Endothelial cell (in vitro differentiated cells): Measurements from ENCODE around the gene TMEM183A. TPM values are rescaled to one million over a fixed set of nuclear protein-coding genes. Genes with fewer than 3 reads are reported as not detected.

Experiments
- DNase-seq: peaks from one replicate; pipeline ENCODE4 v3.0.0; 2021; ENCODE audit warnings: low spot score
- H3K27ac Mint-ChIP-seq: one replicate; pipeline ENCODE4 v1.8.0; 2021; ENCODE audit warnings: mixed read lengths, inconsistent platforms; ENCODE audit not compliant: unreplicated experiment
- H3K27me3 Mint-ChIP-seq: one replicate; pipeline ENCODE4 v1.8.0; 2021; ENCODE audit warnings: mild to moderate bottlenecking, moderate library complexity, mixed read lengths, inconsistent platforms; ENCODE audit not compliant: unreplicated experiment
- H3K36me3 Mint-ChIP-seq: one replicate; pipeline ENCODE4 v1.8.0; 2021; ENCODE audit warnings: mild to moderate bottlenecking, low read depth, mixed read lengths, inconsistent platforms; ENCODE audit not compliant: unreplicated experiment
- H3K4me1 Mint-ChIP-seq: one replicate; pipeline ENCODE4 v1.8.0; 2021; ENCODE audit warnings: mild to moderate bottlenecking, mixed read lengths, inconsistent platforms; ENCODE audit not compliant: unreplicated experiment
- H3K4me3 Mint-ChIP-seq: one replicate; pipeline ENCODE4 v1.8.0; 2021; ENCODE audit warnings: mild to moderate bottlenecking, mixed read lengths, inconsistent platforms; ENCODE audit not compliant: unreplicated experiment
- H3K9me3 Mint-ChIP-seq: one replicate; pipeline ENCODE4 v1.8.0; 2021; ENCODE audit warnings: mixed read lengths, inconsistent platforms; ENCODE audit not compliant: unreplicated experiment
- CTCF ChIP-seq: fragments of 200-600 bp; sonication (generic); IDR thresholded peaks from one replicate; pipeline ENCODE4 v1.5.0; 2021; ENCODE audit warnings: antibody characterized with exemption; ENCODE audit not compliant: unreplicated experiment
- total RNA-seq: library from RNA; stranded (reverse); fragmentation: NEBNext Ultra II Directional; extraction: Animal tissue kit (Norgen Biotek cat#: 25700); gene quantifications from one replicate; pipeline ENCODE4 v1.2.1, GENCODE V29; 2021; ENCODE audit not compliant: unreplicated experiment

Gene TMEM183A
- total RNA-seq, 1 donor from 2014 or later = 65.5 TPM

- Mint-ChIP-seq H3K4me3 (peak overlapping the region; percentile 97), H3K9me3 (no peaks in the 10 kb centered on the region), H3K4me1 (peaks cover 30% of the 10 kb centered on the region), H3K36me3 (peaks cover 10% of the 10 kb centered on the region), H3K27me3 (peaks cover 5% of the 10 kb centered on the region), H3K27ac (peak overlapping the region; percentile 94)
- TF ChIP-seq CTCF = no peak
- peak; percentile 18 for DNase-seq
These were observed 39.4 kb upstream of the TMEM183A start for GRCh38 chr1:202967684-202968281.

- DNase-seq = no peak
- Mint-ChIP-seq H3K36me3 (peaks cover 10% of the 10 kb centered on the region), H3K9me3 (no peaks in the 10 kb centered on the region), H3K27ac (peak overlapping the region; percentile 30), H3K4me3 (peak overlapping the region; percentile 59), H3K27me3 (peaks cover 5% of the 10 kb centered on the region), H3K4me1 (peaks cover 30% of the 10 kb centered on the region)
- TF ChIP-seq CTCF = no peak
These were observed 38.8 kb upstream of the TMEM183A start for GRCh38 chr1:202968351-202968750.

- no peak for TF ChIP-seq CTCF
- H3K27ac Mint-ChIP-seq = peak overlapping the region; percentile 53
- peak; percentile 55 for DNase-seq
- H3K9me3 Mint-ChIP-seq = no peaks in the 10 kb centered on the region
- H3K36me3 Mint-ChIP-seq = peaks cover 7% of the 10 kb centered on the region
- peaks cover 30% of the 10 kb centered on the region for H3K4me1 Mint-ChIP-seq
- H3K27me3 Mint-ChIP-seq = peaks cover 5% of the 10 kb centered on the region
- peak overlapping the region; percentile 59 for H3K4me3 Mint-ChIP-seq
These were observed 38.3 kb upstream of the TMEM183A start for GRCh38 chr1:202968895-202969295.

- H3K36me3 Mint-ChIP-seq = no peaks in the 10 kb centered on the region
- no peak overlapping the region for H3K4me3 Mint-ChIP-seq
- peaks cover 19% of the 10 kb centered on the region for H3K4me1 Mint-ChIP-seq
- DNase-seq = no peak
- no peaks in the 10 kb centered on the region for H3K9me3 Mint-ChIP-seq
- peaks cover 5% of the 10 kb centered on the region for H3K27me3 Mint-ChIP-seq
- no peak for TF ChIP-seq CTCF
- H3K27ac Mint-ChIP-seq = no peak overlapping the region
These were observed 35.1 kb upstream of the TMEM183A start for GRCh38 chr1:202972046-202972445.

- TF ChIP-seq CTCF = no peak
- Mint-ChIP-seq H3K27me3 (no peaks in the 10 kb centered on the region), H3K4me3 (no peak overlapping the region), H3K9me3 (no peaks in the 10 kb centered on the region), H3K4me1 (no peaks in the 10 kb centered on the region), H3K36me3 (no peaks in the 10 kb centered on the region), H3K27ac (no peak overlapping the region)
- DNase-seq = no peak
These were observed 32.3 kb upstream of the TMEM183A start for GRCh38 chr1:202974856-202975255.
